PC-3 (cell line): ENCODE data around the gene SOBP. TPM values are rescaled to one million over a fixed set of nuclear protein-coding genes. Genes with fewer than 3 reads are reported as not detected.

Experiments
- ATAC-seq: fragments of 200-7000 bp; cut with Tn5 transposase; 2 replicates; pipeline ENCODE4 v1.9.1; 2020; ENCODE audit warnings: mild to moderate bottlenecking, moderate library complexity
- BruUV-seq: library from RNA; stranded (reverse); fragments of 400-500 nt; replicated peaks from 2 replicates; lab custom pipeline; 2021; lab: Mats Ljungman, UMichigan
- CTCF ChIA-PET: fragments of 300-600 bp; sonication (Branson Sonifier 250); formaldehyde crosslinking; loops from one replicate; lab custom pipeline; 2022; ENCODE audit warnings: antibody characterized with exemption; lab: Charles Lee
- POLR2A ChIA-PET: fragments of 300-600 bp; sonication (Branson Sonifier 250); formaldehyde crosslinking; loops from one replicate; lab custom pipeline; 2022; ENCODE audit warnings: antibody characterized with exemption; ENCODE audit not compliant: unreplicated experiment; lab: Charles Lee
- DNase-seq: peaks from one replicate; pipeline ENCODE4 v3.0.0-alpha.2; 2015
- H2AFZ ChIP-seq: fragments of 300-600 bp; sonication (generic); 2 replicates; pipeline ENCODE4 v1.6.0; 2016; ENCODE audit warnings: antibody characterized with exemption, low read length
- H3F3A ChIP-seq: fragments of 300-600 bp; sonication (generic); one replicate; pipeline ENCODE4 v1.6.0; 2017; ENCODE audit warnings: antibody characterized with exemption, low read length, control low read depth, mild to moderate bottlenecking; ENCODE audit not compliant: unreplicated experiment
- H3K27ac ChIP-seq: fragments of 300-600 bp; sonication (generic); 2 replicates; pipeline ENCODE4 v1.5.1; 2016; ENCODE audit warnings: mild to moderate bottlenecking, low read length
- H3K27me3 ChIP-seq: fragments of 300-600 bp; sonication (generic); 2 replicates; pipeline ENCODE4 v1.6.1; 2016; ENCODE audit warnings: low read length, mixed read lengths
- H3K36me3 ChIP-seq: fragments of 300-600 bp; sonication (generic); 2 replicates; pipeline ENCODE4 v1.6.1; 2016; ENCODE audit warnings: low read depth, mixed run types, low read length, mixed read lengths
- H3K4me1 ChIP-seq: fragments of 300-600 bp; sonication (generic); 2 replicates; pipeline ENCODE4 v1.5.1; 2016; ENCODE audit warnings: low read length; ENCODE audit not compliant: insufficient read depth
- H3K4me2 ChIP-seq: fragments of 300-600 bp; sonication (generic); 2 replicates; pipeline ENCODE4 v1.6.0; 2016; ENCODE audit warnings: low read length
- H3K4me3 ChIP-seq: fragments of 300-600 bp; sonication (generic); 2 replicates; pipeline ENCODE4 v1.5.1; 2016; ENCODE audit warnings: mild to moderate bottlenecking, low read length, mixed read lengths
- H3K79me2 ChIP-seq: fragments of 300-600 bp; sonication (generic); 2 replicates; pipeline ENCODE4 v1.6.1; 2017; ENCODE audit warnings: low read length, mixed read lengths
- H3K9ac ChIP-seq: fragments of 300-600 bp; sonication (generic); 2 replicates; pipeline ENCODE4 v1.6.0; 2016; ENCODE audit warnings: mild to moderate bottlenecking, low read length
- H3K9me2 ChIP-seq: fragments of 300-600 bp; sonication (generic); replicated peaks from 2 replicates; pipeline ENCODE4 v1.6.1; 2016; ENCODE audit warnings: mixed run types, low read length, mixed read lengths
- H3K9me3 ChIP-seq: fragments of 300-600 bp; sonication (generic); 2 replicates; pipeline ENCODE4 v1.6.1; 2016; ENCODE audit warnings: low read length, mixed read lengths
- H4K20me1 ChIP-seq: fragments of 300-600 bp; sonication (generic); 2 replicates; pipeline ENCODE4 v1.6.1; 2016; ENCODE audit warnings: low read length, mixed read lengths
- EZH2 ChIP-seq: fragments of 300-600 bp; sonication (generic); IDR thresholded peaks from one replicate; pipeline ENCODE4 v1.6.1; 2017; ENCODE audit warnings: antibody characterized with exemption, mild to moderate bottlenecking, low read length; ENCODE audit not compliant: unreplicated experiment
- EZH2phosphoT487 ChIP-seq: fragments of 300-600 bp; sonication (generic); IDR thresholded peaks from 2 replicates; pipeline ENCODE4 v1.6.1; 2018; ENCODE audit warnings: mild to moderate bottlenecking, antibody characterized with exemption, low read length, borderline replicate concordance
- intact Hi-C: fragments of 100-400 bp; cut with micrococcal nuclease; formaldehyde crosslinking; loops from 2 replicates; pipeline ENCODE4 v1.9.0; 2023
- total RNA-seq: library from RNA; depleted of rRNA; stranded (reverse); fragments of >200 nt; gene quantifications from 2 replicates; pipeline ENCODE4 v1.2.3, GENCODE V29; 2014
- TF ChIP-seq, protein P1 (sequence below): fragments of 300-600 bp; sonication (generic); conservative IDR thresholded peaks from 2 replicates; pipeline ENCODE4 v1.5.1; 2017; ENCODE audit warnings: antibody characterized with exemption, low read depth, mild to moderate bottlenecking, low read length

The SOBP gene
- total RNA-seq, 1 experiment from 2014 or later: 0.15 TPM

DNA sequence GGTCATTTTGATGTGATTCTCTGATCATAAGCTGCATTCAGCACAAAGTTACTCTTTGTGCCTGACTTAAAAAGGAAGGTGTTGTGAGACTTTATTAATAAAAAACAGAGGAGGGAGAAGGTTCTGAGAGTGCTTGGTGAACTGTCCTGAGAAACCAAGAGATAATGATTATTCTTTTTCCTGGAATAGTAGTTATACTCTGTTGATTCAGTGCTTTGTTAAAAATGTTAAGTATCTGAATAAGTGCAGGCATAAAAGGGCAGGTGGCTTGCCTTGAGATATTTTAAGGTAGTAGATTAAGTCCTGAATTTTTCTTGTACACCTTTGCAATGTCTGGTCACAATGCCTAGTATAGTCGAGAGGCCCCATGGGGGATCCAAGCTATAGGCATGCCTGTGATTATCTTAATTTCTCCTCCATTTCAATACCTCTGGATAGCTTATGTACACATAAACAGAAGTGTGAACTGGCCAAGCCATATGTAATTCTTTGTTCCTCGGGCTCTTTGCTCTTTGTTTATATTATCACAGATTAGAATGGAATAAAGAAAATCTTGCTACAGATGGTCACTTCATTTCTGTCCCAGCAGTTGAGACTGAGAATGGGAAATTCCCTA is 50.0 kb downstream of the SOBP start:
- POLR2A ChIA-PET: no interaction called here

DNA sequence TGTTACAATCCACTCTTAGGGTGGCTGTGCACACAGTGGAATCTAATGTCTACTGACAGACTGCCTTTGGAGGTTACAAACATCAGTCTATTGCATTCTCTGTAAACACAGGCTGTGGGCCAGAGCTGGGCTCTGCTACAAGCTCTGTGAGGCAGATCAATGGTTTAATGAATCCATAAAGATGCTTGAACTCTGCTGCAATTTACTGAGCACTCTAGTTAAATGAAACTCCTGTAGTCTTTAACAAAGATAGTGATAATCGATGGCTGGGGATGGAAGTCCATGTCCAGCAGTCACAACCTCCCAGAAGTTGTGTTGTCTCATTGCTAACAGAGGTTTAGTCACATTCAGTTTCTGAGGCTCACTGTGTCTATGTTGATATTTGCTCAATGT is 50.5 kb downstream of the SOBP start:
- no peaks in the 10 kb centered on the region for H3K79me2 ChIP-seq
- no peaks in the 10 kb centered on the region for H3F3A ChIP-seq
- no peaks in the 10 kb centered on the region for H3K36me3 ChIP-seq
- TF ChIP-seq EZH2 (no peak), EZH2phosphoT487 (no peak)
- TF ChIP-seq, protein P1, sequence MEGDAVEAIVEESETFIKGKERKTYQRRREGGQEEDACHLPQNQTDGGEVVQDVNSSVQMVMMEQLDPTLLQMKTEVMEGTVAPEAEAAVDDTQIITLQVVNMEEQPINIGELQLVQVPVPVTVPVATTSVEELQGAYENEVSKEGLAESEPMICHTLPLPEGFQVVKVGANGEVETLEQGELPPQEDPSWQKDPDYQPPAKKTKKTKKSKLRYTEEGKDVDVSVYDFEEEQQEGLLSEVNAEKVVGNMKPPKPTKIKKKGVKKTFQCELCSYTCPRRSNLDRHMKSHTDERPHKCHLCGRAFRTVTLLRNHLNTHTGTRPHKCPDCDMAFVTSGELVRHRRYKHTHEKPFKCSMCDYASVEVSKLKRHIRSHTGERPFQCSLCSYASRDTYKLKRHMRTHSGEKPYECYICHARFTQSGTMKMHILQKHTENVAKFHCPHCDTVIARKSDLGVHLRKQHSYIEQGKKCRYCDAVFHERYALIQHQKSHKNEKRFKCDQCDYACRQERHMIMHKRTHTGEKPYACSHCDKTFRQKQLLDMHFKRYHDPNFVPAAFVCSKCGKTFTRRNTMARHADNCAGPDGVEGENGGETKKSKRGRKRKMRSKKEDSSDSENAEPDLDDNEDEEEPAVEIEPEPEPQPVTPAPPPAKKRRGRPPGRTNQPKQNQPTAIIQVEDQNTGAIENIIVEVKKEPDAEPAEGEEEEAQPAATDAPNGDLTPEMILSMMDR: no peak
- peaks cover 50% of the 10 kb centered on the region for H3K27me3 ChIP-seq
- ATAC-seq (no peak), DNase-seq (no peak)
- intact Hi-C loops: no loop called here
- no peaks in the 10 kb centered on the region for H3K9me3 ChIP-seq
- POLR2A ChIA-PET: no interaction called here
- H2AFZ ChIP-seq: no peak overlapping the region
- H3K9ac ChIP-seq: no peak overlapping the region
- no peaks in the 10 kb centered on the region for H3K4me1 ChIP-seq
- H3K9me2 ChIP-seq: no peaks in the 10 kb centered on the region
- H3K4me2 ChIP-seq: no peak overlapping the region
- H4K20me1 ChIP-seq: no peaks in the 10 kb centered on the region
- no peak overlapping the region for H3K27ac ChIP-seq
- CTCF ChIA-PET: no interaction called here
- BruUV-seq: no TSS peak
- H3K4me3 ChIP-seq: no peak overlapping the region

More for the DNA sequence above, 50.0 kb downstream of the SOBP start:
- ATAC-seq (no peak), DNase-seq (no peak)
- TF ChIP-seq, protein P1: no peak
- TF ChIP-seq EZH2phosphoT487 (no peak), EZH2 (no peak)
- H3K4me3 ChIP-seq: no peak overlapping the region
- CTCF ChIA-PET: no interaction called here
- peaks cover 50% of the 10 kb centered on the region for H3K27me3 ChIP-seq
- H4K20me1 ChIP-seq: no peaks in the 10 kb centered on the region
- no peaks in the 10 kb centered on the region for H3K36me3 ChIP-seq
- no peaks in the 10 kb centered on the region for H3K9me2 ChIP-seq
- no peak overlapping the region for H2AFZ ChIP-seq
- H3F3A ChIP-seq: no peaks in the 10 kb centered on the region
- no peak overlapping the region for H3K27ac ChIP-seq
- no peaks in the 10 kb centered on the region for H3K79me2 ChIP-seq
- no TSS peak for BruUV-seq
- no peak overlapping the region for H3K9ac ChIP-seq
- intact Hi-C loops: no loop called here
- no peak overlapping the region for H3K4me2 ChIP-seq
- no peaks in the 10 kb centered on the region for H3K4me1 ChIP-seq
- H3K9me3 ChIP-seq: no peaks in the 10 kb centered on the region

DNA sequence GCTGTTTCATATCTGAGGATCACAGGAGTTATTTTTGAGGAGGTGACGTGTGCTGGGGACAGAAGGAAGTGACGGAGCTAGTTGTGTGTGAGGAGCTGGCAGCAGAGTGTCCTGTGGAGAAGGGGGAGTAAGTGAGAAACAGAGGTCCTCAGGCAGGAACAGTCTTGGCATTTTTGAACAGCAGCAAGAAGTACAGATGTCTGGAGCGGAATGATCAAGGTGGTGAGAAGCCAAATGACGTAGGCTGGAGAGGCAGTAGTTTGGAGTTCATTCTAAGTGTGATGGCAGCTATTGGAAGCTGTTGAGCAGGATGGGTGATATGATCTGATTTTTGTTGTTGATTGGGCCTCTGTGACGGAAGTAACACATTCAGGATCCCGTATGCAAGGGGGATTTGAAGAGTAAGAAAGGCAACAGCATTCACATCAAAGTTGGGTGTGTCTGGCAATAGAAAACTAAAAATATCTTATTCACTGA is 52.3 kb downstream of the SOBP start:
- intact Hi-C loops: no loop called here
- ATAC-seq: no peak
- peaks cover 48% of the 10 kb centered on the region for H3K27me3 ChIP-seq
- TF ChIP-seq, protein P1: no peak
- no peaks in the 10 kb centered on the region for H3K36me3 ChIP-seq
- no peak for DNase-seq
- no peaks in the 10 kb centered on the region for H3F3A ChIP-seq
- no peaks in the 10 kb centered on the region for H4K20me1 ChIP-seq
- H3K4me2 ChIP-seq: no peak overlapping the region
- no peaks in the 10 kb centered on the region for H3K4me1 ChIP-seq
- no peak overlapping the region for H3K4me3 ChIP-seq
- H2AFZ ChIP-seq: no peak overlapping the region
- H3K79me2 ChIP-seq: no peaks in the 10 kb centered on the region
- H3K27ac ChIP-seq: no peak overlapping the region
- H3K9me2 ChIP-seq: no peaks in the 10 kb centered on the region
- H3K9me3 ChIP-seq: no peaks in the 10 kb centered on the region
- CTCF ChIA-PET: no interaction called here
- no TSS peak for BruUV-seq
- POLR2A ChIA-PET: no interaction called here
- no peak overlapping the region for H3K9ac ChIP-seq
